Sigmoid colon (tissue), 7 donors: ENCODE measurements around the gene TBC1D16. TPM values are rescaled to one million over a fixed set of nuclear protein-coding genes. Genes with fewer than 3 reads are reported as not detected.

ENCODE experiments used
- DNase-seq: peaks from one replicate; pipeline ENCODE4 v3.0.0-alpha.2; 2019
- H3K27ac ChIP-seq, 4 donors: fragments of 200-600 bp; sonication (generic); one replicate each; pipeline ENCODE4 v1.5.1; 2016 to 2019; ENCODE audit warnings: mild to moderate bottlenecking in 1 of 4
- H3K27me3 ChIP-seq, 3 donors: fragments of 200-600 bp; sonication (generic); one replicate each; pipeline ENCODE4 v1.5.1; 2019; ENCODE audit warnings: mild to moderate bottlenecking in 1 of 3
- H3K36me3 ChIP-seq, 4 donors: fragments of 200-600 bp; sonication (generic); one replicate each; pipeline ENCODE4 v1.5.1; 2016 to 2019
- H3K4me1 ChIP-seq, 4 donors: fragments of 200-600 bp; sonication (generic); one replicate each; pipeline ENCODE4 v1.5.1; 2017 to 2019
- H3K4me3 ChIP-seq, 4 donors: fragments of 200-600 bp; sonication (generic); one replicate each; pipeline ENCODE4 v1.5.1; 2017 to 2019; ENCODE audit warnings: mild to moderate bottlenecking in 2 of 4, moderate library complexity in 1 of 4
- H3K9me3 ChIP-seq, 4 donors: fragments of 200-600 bp in 3 of 4; sonication (generic) in 3 of 4; one replicate each; pipeline versions ENCODE4 v1.5.1 to v1.6.1; 2013 to 2019
- CTCF ChIP-seq, 4 experiments: fragments of 450-650 bp in 3 of 4; fragments of 200-600 bp in 1 of 4; IDR thresholded peaks; one replicate each; pipeline ENCODE4 v1.5.1; 2016 to 2019; ENCODE audit warnings: antibody characterized with exemption in 4 of 4, mild to moderate bottlenecking in 3 of 4, moderate library complexity in 2 of 4
- EP300 ChIP-seq, 4 donors: sonication (generic); formaldehyde crosslinking; IDR thresholded peaks; one replicate each; pipeline ENCODE4 v1.6.1; 2017; ENCODE audit warnings: antibody characterized with exemption in 4 of 4
- POLR2A ChIP-seq, 2 donors: fragments of 450-650 bp; IDR thresholded peaks; one replicate each; pipeline ENCODE4 v1.6.1; 2016; ENCODE audit warnings: antibody characterized with exemption in 2 of 2, mild to moderate bottlenecking in 2 of 2, moderate library complexity in 2 of 2
- POLR2AphosphoS5 ChIP-seq, 4 donors: sonication (generic); formaldehyde crosslinking; IDR thresholded peaks; one replicate each; pipeline ENCODE4 v1.6.1; 2017; ENCODE audit warnings: antibody characterized with exemption in 4 of 4
- WGBS, 2 donors: extraction: QIAGEN DNeasy Blood & Tissue Kit; methylation state at CpG; one replicate each; pipeline ENCODE4 v1.1.7; 2013; 5-methylcytosine and 5-hydroxymethylcytosine counted together
- intact Hi-C: fragments of 100-400 bp; cut with DNase I; formaldehyde crosslinking; loops from one replicate; pipeline ENCODE4 v1.15.1; 2023
- polyA plus RNA-seq, 3 donors: library from polyadenylated mRNA; stranded (reverse); fragments of 200-250 nt; gene quantifications; one replicate each; pipeline ENCODE4 v1.2.3, GENCODE V29; 2013
- total RNA-seq, 4 donors: library from RNA; depleted of rRNA; stranded (reverse); fragments of >200 nt; gene quantifications; one replicate each; pipeline ENCODE4 v1.1.0, GENCODE V29; 2016
- donor health status: healthy with polysubstance abuse.
- donor health status: Bipolar disorder and iron deficiency.
- donor health status: healthy.

The TBC1D16 gene
- total and polyA plus RNA-seq, 7 donors = 3.6 to 21.9 (median 15.7) TPM

- Histone ChIP-seq H3K4me1 (peaks cover 0 to 8% (median 4%) of the 10 kb centered on the region in 4 donors), H3K4me3 (no peak overlapping the region), H3K27me3 (no peaks in the 10 kb centered on the region), H3K27ac (no peak overlapping the region), H3K9me3 (no peaks in the 10 kb centered on the region), H3K36me3 (no peaks in the 10 kb centered on the region)
- TF ChIP-seq POLR2A (IDR thresholded peaks at IDR 0.05) (no peak), EP300 (IDR thresholded peaks at IDR 0.05) (no peak), POLR2AphosphoS5 (IDR thresholded peaks at IDR 0.05) (no peak), CTCF (IDR thresholded peaks at IDR 0.05) (no peak)
- intact Hi-C loops = loop anchor here (5.0 kb wide), 1 partner anchor 73 kb away; no protein-coding TSS in a partner anchor
- 92 to 93% methylated on average over 6 of the region's 6 CpGs for WGBS, 2 donors
- DNase-seq = no peak
These were observed 44.4 kb upstream of the TBC1D16 start for GRCh38 chr17:80080081-80080480.

- 91 to 98% methylated on average over 6 of the region's 6 CpGs for whole genome bisulfite sequencing, 2 donors
- DNase-seq = no peak
- Histone ChIP-seq H3K4me1 (peaks cover 0 to 45% (median 42%) of the 10 kb centered on the region in 4 donors), H3K27ac (no peak overlapping the region), H3K4me3 (no peak overlapping the region), H3K9me3 (no peaks in the 10 kb centered on the region), H3K27me3 (no peaks in the 10 kb centered on the region), H3K36me3 (no peaks in the 10 kb centered on the region)
- TF ChIP-seq EP300 (IDR thresholded peaks at IDR 0.05) = no peak
- TF ChIP-seq POLR2AphosphoS5 (IDR thresholded peaks at IDR 0.05) = no peak
- TF ChIP-seq CTCF (IDR thresholded peaks at IDR 0.05) = no peak
- intact Hi-C loops = loop anchor here (5.0 kb wide), 1 partner anchor 35 kb away; the partner anchor contains the start of genes CCDC40 and TBC1D16
These were observed 36.7 kb upstream of the TBC1D16 start for GRCh38 chr17:80072410-80072809.

- Histone ChIP-seq H3K36me3 (no peaks in the 10 kb centered on the region), H3K27me3 (no peaks in the 10 kb centered on the region), H3K4me1 (peaks cover 0 to 45% (median 42%) of the 10 kb centered on the region in 4 donors), H3K27ac (peak overlapping the region; percentile 79 to 88 (median 85)), H3K9me3 (no peaks in the 10 kb centered on the region), H3K4me3 (peak overlapping the region; percentile 27 to 51 (median 44))
- intact Hi-C loops = loop anchor here (5.0 kb wide), 1 partner anchor 34 kb away; the partner anchor contains the start of genes CCDC40 and TBC1D16
- 60% methylated on average over 20 of the region's 20 CpGs for WGBS, 2 donors
- TF ChIP-seq EP300 (IDR thresholded peaks at IDR 0.05) (no peak), CTCF (IDR thresholded peaks at IDR 0.05) (no peak), POLR2A (IDR thresholded peaks at IDR 0.05) (no peak), POLR2AphosphoS5 (IDR thresholded peaks at IDR 0.05) (peak in 3 of 4 donors; percentile 36 to 62 (median 54))
- DNase-seq = peak; percentile 87
These were observed 35.6 kb upstream of the TBC1D16 start for GRCh38 chr17:80071116-80071841.

- TF ChIP-seq POLR2AphosphoS5 (IDR thresholded peaks at IDR 0.05) (no peak), EP300 (IDR thresholded peaks at IDR 0.05) (no peak), POLR2A (IDR thresholded peaks at IDR 0.05) (no peak), CTCF (IDR thresholded peaks at IDR 0.05) (no peak)
- intact Hi-C loops = loop anchor here (5.0 kb wide), 1 partner anchor 33 kb away; the partner anchor contains the start of genes CCDC40 and TBC1D16
- H3K27me3 ChIP-seq = no peaks in the 10 kb centered on the region
- peak overlapping the region; percentile 79 to 88 (median 85) for H3K27ac ChIP-seq
- 84 to 87% methylated on average over 15 of the region's 15 CpGs for WGBS, 2 donors
- peak overlapping the region; percentile 27 to 51 (median 44) for H3K4me3 ChIP-seq
- H3K4me1 ChIP-seq = peaks cover 0 to 45% (median 42%) of the 10 kb centered on the region in 4 donors
- no peaks in the 10 kb centered on the region for H3K36me3 ChIP-seq
- H3K9me3 ChIP-seq = no peaks in the 10 kb centered on the region
- DNase-seq = no peak
These were observed 34.9 kb upstream of the TBC1D16 start for GRCh38 chr17:80070375-80071115.
